Prostate gland (tissue), 2 donors: ENCODE results near the gene CCNJ.

Source experiments
- POLR2A ChIP-seq: fragments of 450-650 bp; IDR thresholded peaks from one replicate; pipeline ENCODE4 v1.6.1; 2016; ENCODE audit warnings: antibody characterized with exemption, mild to moderate bottlenecking
- POLR2AphosphoS5 ChIP-seq: sonication (generic); formaldehyde crosslinking; IDR thresholded peaks from one replicate; pipeline ENCODE4 v1.6.1; 2017; ENCODE audit warnings: antibody characterized with exemption
- TF ChIP-seq, protein P1 (sequence below), 4 experiments: fragments of 200-600 bp in 2 of 4; fragments of 450-650 bp in 2 of 4; sonication (generic) in 2 of 4; IDR thresholded peaks; 1 replicate in 3 of 4; 2 replicates in 1 of 4; pipeline ENCODE4 v1.5.1; 2016 to 2019; ENCODE audit warnings: antibody characterized with exemption in 4 of 4, mild to moderate bottlenecking in 2 of 4, moderate library complexity in 2 of 4

GRCh38 chr10:96041146-96041545 is 2.2 kb upstream of the CCNJ start:
- TF ChIP-seq, protein P1, sequence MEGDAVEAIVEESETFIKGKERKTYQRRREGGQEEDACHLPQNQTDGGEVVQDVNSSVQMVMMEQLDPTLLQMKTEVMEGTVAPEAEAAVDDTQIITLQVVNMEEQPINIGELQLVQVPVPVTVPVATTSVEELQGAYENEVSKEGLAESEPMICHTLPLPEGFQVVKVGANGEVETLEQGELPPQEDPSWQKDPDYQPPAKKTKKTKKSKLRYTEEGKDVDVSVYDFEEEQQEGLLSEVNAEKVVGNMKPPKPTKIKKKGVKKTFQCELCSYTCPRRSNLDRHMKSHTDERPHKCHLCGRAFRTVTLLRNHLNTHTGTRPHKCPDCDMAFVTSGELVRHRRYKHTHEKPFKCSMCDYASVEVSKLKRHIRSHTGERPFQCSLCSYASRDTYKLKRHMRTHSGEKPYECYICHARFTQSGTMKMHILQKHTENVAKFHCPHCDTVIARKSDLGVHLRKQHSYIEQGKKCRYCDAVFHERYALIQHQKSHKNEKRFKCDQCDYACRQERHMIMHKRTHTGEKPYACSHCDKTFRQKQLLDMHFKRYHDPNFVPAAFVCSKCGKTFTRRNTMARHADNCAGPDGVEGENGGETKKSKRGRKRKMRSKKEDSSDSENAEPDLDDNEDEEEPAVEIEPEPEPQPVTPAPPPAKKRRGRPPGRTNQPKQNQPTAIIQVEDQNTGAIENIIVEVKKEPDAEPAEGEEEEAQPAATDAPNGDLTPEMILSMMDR (IDR thresholded peaks at IDR 0.05) = no peak
- no peak for TF ChIP-seq POLR2A
- TF ChIP-seq POLR2AphosphoS5 = no peak
